Measurements from ENCODE around the gene CCN5.
"Not testable (repeated sequence)": the region's sequence is repeated elsewhere in the genome, so short reads cannot be mapped to it uniquely, and the experiment has no call there.

The CCN5 gene

DNA sequence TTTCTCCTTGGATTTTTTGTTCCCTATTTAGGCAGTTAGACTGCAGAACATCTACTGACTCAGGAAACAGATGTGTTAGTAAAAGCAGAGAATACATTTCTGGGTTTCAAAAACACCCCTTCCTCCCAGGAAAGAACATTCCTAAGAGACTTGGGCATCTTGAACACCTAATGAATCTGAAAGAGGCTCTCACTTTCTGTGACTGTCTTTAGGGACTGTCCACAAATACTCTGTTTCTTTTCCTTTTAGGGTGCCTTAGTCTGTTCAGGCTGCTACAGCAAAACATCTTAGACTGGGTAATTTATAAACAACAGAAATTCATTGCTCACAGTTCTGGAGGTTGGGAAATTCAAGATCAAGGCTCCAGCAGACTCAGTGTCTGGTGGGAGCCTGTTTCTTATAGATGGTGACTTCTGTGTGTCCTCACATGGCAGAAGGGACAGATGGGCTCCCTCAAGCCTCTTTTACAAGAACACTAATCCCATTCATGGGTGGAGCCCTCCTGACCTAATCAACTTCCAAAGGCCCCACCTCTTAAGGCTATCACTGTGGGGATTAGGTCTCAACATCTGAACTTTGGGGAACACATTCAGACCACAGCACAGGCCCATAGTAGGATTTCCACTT is 19.4 kb upstream of the CCN5 start:
- no peak for DNase-seq

DNA sequence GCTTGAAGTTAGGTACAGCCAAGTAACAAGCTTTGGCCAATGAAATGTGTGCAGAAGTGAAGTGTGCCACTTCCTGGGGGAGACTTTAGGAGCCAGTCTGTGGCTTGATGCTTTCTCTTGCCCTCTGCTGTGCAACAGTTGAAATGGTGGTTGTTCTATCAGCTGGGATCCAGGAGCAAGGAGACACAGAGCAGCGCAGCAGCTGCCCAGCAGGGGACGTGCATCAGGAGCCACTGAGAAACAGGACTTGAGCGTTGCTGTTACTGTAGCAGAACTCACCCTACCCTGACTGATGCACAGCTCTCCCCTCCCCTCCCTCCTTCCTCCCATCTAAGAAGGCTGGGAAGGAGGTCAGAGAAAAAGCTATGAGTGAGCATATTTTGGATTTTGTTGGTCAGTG is 18.9 kb upstream of the CCN5 start:
- DNase-seq, result no peak

DNA sequence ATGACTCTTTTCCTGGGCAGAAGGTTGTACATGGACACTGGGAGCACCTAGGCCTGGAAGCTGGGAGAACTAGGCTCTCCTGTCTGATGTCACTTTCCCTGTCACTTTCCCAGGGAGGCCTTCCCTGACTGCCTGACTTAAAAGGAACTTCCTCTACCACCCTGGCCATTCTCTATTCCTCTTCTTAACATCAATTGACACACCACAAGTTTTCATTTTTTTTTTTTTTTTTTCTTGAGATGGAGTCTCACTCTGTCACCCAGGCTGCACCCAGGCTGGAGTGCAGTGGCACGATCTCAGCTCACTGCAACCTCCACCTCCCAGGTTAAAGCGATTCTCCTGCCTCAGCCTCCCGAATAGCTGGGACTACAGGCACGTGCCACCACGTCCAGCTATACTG is 18.1 kb upstream of the CCN5 start:
- not testable (repeated sequence) for DNase-seq

DNA sequence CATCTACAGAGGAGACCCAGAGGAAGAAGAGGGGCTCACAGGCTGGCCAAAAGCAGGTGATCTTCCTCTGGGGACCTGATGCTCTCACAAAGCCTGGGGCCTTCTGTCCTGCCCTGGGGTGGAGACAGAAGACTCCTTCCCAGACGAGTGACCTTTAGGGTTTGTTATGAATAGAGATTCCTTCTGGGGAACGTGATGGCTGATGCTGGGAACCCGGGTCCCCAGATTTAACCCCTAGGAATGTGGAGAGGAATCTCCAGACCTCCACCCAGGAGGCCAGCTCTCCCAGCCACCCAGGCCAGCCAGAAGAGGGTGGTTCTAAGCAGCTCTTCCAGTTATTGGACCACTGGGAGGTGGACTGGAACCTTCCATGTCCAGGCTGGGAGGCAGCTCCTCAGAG is 16.8 kb upstream of the CCN5 start:
- DNase-seq, result no peak

DNA sequence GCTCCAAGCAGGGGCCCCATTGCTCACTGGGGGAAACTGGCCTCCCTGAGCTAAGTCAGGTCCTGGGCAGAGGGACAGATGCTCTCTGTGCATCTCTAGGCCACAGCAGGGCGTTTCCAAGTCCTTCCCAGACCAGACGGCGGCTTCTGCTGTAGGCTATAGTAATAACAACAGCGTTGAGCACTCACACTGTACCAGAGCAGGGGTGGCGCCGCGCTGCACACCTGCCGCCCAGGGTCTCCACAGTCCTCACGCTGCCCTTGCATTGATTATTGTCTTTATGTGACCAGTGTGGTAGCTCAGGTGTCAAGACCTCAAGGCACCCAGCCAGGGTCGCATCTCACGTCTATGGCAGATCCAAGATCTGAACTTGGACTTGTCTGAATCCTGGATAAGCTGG is 14.9 kb upstream of the CCN5 start:
- no peak for DNase-seq

DNA sequence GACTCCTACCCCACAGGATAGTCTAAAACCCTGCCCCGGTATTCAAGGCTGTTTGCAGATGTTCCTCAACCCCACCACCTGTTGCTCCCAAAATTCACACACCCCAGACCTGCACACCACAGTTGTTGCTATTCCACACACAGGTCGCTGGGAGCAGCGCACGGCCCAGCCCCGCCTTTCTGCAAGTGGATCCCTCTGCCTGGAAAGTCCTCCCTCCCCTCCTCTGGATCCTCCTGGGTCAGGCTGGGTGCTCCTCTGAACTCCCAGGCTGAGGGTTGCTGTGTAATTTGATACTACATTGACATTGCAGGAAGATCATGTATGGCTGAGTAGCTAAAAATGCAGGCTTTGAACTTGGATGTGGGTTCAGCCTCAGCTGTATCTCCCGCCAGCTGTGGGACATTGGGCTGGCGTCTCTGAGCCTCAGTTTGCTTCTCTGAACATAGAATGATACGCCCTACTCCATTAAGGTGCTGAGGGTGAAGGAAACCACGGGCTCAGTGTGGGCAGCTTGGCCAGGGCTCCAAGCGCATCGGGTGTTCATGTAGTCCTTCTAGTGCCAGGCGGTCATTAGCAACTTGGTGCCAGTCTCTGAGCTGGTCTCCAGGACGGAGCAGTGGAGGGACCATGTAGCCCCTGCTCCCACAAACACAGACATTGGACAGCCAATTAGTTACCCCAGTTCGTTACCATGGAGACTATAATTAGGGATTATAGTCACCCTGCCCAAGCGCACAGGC is 13.9 kb upstream of the CCN5 start:
- DNase-seq, result no peak

DNA sequence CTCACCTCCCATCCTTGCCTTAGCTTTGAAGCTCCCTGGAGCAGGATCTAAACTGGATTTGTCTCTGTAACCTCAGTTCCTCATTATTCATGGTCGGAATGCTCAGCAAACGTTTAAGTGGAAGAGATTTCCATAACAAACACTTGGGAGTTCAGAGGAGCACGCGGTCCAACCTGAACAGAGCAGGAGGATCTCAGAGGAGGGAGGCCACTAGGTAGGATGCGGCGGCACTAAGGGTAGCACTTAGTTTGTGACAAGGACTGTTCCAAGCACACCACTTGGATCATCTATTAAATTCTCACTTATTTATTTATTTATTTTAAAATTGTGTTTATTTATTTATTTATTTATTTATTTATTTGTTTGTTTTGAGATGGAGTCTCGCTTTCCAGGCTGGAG is 13.3 kb upstream of the CCN5 start:
- DNase-seq, result no peak

DNA sequence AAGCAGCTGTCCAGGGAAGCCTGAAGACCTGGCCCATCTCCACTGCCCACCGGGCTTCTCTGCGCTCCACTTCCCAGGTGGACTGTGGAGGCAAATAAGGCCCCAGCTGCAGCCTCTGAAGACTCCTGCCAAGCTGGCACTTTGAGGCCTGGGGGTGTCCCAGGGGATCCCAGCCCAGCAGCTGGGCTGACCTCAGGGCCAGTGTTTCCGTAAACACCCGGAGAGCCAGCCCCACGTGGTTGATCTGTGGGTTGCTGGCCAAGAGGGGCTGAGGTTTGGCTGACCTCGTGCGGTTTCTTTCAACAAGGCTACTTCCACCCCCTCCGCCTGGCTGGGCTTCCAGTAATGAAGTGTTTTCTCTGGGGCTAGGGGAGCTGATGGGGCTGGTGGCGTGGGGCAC is 12.4 kb upstream of the CCN5 start:
- no peak for DNase-seq

DNA sequence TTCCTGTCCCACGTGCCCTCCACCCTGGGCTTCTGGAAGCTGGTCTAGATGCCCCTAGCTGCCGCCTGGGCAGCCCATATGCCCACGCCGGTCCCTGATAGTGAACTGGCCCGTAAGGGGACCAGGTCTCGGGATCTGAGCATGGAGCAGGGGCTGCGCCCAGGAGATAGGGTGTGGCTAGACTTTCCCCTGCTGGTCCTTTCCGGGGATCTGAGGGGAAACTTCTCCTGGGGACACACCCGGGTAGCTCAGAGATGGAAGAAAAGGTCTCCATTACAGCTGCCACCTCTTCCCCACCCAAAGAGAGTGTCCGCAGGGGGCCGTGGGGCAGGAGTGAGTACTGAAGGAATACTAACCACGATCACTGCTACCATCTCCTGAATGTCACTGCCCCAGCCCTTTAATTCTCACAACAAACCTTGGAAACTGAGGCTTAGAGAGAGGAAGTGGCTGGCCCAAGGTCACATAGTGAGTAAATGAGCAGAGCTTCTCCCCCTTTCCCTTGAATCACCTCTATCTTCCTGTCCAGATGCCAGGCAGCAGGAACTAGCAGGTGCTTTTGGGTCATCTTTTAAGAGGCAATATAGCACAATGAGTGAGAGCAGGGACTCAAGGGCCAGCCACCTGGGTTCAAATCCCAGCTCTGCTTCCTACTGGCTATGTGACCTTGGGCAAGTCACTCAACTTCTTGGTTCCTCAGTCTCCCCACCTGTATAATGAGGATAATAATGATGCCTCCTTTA is 11.8 kb upstream of the CCN5 start:
- DNase-seq, result no peak

DNA sequence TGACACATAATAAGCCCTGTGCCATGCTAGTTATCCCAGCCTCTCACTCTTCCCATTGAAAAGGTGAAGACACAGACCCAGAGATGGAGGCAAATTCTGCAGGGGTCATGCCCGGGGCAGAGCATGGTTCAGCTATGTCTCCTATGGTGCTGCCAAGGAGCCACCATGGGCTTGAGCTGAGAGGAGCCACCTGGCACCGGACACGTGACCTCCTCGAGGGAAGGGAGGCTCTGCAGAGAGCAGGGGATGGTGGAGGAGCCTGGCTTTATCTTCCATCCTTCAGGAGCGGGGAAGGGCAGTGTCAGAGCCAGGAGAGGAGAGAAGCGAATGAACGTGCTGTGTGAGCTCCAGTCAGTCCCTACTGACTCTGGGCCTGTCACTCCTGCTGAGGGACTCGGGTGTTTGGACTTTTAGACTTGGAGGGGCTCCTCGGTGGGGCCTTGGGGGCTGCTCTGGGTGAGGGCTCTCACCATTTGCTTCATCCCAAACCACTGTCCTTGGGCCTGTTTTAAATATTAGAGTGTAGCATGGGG is 11.1 kb upstream of the CCN5 start:
- no peak for DNase-seq

DNA sequence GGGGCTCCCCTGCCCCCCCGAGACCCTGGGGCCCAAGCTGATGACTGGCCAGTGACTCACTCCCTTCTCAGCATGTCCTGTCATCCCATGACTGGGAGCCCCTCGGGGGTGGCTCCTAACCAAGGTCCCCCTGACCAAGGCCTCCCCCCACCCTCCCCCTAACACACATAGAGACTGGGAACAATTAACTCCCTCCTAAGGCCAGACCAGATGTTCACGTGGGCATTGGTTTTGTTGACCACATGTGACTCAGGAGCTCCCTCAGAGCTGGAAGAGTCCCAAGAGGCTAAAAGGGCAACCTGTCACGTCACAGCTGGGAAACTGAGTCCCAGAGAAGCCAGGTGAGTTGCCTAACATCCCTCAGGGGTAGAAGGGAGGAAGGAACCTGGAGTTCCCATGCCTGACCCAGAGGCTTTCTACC is 10.6 kb upstream of the CCN5 start:
- DNase-seq, result no peak

DNA sequence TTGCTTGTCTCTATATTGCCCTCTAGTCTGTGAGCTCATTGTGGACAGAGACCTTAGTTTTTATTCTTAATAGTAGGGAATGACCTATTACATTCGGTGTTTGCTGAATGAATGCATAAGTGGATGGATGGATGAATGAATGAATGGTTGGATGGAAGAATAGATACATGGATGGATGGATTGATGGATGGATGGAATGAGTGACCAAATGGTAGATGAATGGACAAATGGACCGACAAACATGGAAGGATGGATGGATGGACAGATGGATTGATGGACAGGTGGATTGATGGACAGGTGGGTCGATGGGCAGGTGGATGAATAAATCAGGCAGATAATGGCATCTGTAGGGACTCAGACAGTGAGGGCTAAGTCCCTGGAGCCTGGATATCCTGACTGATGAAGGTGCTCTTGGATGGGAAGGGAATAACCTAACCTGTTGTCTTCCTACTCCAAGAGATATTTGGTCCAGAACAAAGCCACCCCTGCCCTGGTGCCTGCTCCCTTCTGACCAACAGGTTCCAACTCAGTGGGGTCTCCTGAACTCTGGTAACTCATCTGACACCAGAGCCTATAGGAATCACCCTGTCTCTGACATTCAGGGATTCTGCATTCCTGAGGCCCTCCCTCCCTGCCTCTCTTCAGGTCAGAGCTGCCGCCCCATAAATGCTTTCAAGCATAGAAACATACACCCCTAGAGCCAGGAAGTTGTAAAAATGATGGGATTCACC is 9.6 kb upstream of the CCN5 start:
- no peak for DNase-seq

DNA sequence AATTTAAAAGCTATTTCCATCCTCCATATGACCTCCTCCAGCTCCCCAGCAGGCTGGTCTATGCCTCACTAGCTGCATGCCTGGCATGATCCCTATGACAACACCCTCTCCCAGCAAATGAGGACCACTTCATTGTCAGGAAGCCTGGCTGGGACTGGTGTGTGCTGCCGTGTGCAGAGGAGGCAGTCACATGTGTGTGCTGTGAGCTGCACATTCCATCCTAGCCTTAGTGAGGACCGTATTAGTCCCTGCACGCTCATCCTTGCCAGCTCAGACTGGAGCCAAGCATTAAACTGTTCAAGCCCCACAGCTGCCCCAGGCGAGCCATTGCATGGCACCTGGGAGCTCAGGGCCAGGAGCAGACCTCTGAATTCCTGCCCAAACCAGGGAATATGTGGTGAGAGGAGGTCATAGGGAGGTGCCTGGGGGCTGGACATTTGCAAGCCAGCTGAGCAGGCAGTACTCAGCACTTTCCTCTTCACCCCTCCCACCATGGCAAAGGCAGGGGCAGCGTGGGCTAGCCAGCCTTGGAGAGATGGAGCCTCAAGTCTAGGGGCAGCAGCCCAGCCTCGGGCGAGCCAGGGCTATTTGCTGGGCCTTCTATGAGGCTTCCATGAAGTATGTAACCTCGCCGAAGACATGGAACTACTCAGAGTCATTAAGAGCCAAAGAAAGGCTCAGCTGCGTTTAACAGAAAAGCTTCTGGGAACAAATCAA is 8.7 kb upstream of the CCN5 start:
- no peak for DNase-seq

DNA sequence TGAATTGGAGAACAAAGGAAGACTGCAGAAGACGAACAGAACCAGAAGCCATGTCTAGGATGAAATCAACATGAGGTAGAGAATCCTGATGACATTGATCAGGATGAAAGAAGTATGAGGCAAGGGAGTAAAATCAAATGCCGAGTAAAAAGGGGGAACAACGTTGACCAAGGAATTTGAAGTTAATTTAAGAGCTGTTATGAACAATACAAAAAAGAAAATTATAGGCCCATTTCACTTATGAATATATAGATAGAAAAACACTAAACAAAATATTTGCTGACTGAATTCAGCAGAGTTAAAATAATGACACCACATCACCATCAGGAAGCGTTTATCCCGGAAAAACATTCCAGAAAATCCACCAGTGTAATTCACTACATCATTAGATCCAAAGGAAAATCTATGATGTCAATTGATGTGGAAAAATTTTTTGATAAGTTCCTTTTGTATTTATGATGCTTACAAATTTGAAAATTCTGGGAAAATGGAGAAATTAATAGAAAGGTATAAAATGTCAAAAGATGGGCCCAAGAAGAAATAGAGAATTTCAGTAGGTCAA is 8.1 kb upstream of the CCN5 start:
- no peak for DNase-seq

DNA sequence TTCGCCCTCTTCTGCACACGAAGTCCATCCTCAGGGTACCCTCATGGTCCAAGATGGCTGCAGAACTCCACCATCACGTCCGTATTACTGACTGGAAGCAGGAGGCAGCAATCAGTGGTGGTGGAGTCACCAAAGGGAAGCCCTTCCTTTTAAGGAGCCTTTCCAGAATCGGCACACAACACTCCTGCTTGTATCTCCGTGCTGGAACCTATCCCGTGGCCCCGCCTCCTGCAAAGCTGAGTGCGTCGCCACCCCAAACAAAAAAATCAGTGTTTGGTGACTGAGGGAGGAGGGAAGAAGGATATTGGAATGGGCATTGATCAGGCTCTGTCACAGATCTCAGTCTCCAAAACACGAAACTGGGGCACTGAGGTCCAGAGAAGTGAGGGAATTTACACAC is 5.8 kb upstream of the CCN5 start:
- no peak for DNase-seq

DNA sequence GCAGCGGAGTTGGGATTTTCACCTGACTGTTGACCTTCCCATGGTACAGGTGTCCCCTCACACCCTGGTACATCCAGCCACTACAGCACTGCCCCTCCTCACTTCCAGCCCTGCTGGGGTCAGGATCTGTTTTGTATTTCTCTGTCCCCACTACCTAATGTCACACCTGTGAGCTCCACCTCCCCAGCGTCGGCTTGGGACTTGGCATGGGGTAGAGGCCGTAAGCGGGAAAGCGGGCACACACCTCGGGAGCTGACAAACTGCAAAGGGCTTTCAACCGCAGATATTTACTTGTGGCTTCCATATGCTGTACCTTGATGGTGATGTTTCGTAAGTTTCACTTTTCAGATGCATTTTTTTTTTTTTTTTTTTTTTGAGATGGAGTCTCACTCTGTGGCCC is 5.4 kb upstream of the CCN5 start:
- DNase-seq, result no peak

DNA sequence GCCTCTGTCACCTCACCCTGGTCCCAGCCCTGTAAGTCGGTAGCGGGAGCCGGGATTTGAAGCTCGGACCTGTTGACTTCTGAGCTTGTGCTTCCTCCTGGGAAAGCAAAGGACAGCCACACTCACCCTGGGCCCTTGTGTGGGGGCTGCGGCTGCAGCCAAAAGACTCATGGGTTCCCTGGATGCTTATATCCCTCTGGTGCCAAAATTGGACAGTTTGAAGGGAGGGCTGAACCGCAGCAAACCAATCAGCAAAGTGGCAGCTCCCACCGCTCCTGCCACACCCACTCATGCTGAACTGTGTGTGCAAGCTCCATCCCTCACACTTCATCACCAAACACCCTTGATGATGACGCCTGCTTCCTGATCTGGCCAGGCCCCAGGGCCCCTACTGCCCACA is 3.9 kb upstream of the CCN5 start:
- no peak for DNase-seq

DNA sequence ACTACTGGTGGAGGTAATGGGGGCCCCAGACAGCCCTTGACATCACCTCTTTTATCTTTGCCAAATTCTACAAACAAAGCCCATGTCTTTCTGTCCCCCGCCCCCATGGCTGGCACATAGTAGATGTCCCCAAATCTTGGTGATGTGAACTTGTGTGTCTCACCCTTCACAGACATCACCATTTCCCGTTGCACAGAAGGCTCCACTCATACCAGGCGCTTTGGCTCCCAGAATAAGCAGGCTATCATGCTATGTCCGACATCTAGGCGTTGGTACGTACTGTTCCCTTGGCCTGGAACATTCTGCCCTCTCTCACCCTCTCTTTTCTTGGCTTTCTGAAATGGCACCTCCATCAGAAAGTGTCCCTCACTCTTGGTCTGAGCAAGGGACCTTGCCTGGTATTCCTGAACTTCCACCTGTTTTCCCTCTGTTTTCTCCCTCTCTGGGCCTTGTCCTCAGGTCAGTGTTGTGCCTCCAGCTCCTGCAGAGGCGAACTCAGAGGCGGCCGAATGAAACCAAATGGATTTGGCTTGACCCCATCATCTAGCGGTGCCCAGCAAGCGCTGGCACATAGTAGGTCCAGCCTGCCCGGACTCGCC is 968 bp upstream of the CCN5 start:
- no peak for DNase-seq

DNA sequence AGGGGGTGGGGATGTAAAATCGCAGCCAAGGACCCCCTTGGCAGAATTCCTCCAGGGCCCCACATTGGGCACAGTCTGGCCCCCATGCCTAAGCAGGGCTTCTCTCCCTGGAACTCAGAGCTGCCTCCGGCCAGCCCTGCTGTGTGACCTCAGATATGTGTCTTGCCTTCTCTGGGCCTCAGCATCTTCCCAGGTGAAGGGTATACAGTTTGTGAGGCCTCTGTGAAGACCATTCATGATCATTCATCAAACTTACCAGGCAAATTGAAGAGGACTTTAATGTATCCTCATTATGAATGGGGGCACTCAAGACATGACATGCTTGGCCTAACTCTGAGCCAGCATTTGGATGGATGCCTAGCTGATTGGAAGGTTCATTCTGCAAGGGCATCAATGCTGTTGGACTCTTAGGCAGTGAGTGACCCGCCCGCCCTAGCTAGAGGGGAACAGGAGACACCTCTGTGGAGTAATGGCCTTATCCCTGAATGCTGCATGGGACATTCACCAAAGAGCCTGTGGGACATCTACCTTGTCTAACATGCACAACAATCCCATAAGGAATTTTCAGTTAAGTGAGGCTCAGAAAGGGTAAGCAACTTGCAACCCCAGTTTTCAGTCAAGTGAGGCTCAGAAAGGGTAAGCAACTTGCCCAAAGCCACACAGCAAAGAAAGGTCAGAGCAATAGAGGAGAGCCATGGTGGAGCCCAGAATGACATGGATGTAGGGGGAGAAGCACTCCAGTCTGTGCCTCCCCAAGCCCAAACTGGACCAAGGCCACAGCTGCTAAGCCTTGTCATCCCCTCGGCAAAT is 535 bp downstream of the CCN5 start:
- DNase-seq, result no peak

DNA sequence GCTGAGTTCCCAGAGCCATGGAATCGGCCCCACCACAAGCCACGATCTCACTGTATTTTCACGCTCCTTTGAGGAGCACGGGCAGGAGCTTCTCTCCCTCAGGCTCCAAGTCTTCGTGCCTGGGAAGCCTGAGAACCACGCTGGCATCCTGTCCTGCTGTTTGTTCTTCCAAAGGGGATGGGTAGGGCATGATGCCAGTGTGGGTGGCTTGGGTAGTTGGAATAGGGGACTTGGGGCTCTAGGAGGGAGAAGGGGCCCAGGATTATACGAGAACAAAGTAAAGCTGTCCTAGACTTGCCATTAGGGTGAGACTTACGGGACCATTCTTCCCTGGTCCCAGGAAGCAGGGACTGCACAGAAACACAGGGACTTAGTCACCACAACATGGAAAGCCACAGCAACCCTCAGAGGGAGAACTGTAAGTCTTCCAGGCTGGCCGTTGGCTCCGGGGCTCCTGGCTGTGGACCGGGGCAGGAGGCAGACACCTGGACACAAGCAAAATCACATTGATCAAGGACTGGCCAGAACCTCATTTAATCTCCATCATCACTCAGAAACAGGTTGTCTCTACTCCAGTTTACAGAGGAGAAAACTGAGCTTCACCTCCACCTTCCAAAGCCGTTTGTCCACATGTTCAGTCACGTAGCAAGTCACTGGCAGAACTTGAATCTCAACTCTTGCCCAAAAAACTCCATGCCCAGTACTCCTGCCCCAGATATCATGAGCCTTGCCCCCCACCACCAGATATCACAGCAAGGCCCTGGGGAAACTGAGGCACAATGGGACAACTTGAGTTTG is 1.3 kb downstream of the CCN5 start:
- DNase-seq, result no peak
